Endodermal cell (in vitro differentiated cells): ENCODE measurements around the gene SOCS6. TPM values are rescaled to one million over a fixed set of nuclear protein-coding genes. Genes with fewer than 3 reads are reported as not detected.

Experiments
- DNase-seq: peaks from one replicate; pipeline ENCODE4 v3.0.0-alpha.2; 2017
- H3K27ac ChIP-seq: 2 replicates; pipeline ENCODE4 v1.5.1; 2013; ENCODE audit warnings: mild to moderate bottlenecking, low read depth, low read length, moderate library complexity
- H3K27me3 ChIP-seq: 2 replicates; pipeline ENCODE4 v1.6.1; 2013; ENCODE audit warnings: mild to moderate bottlenecking, low read length, moderate library complexity; ENCODE audit not compliant: insufficient read depth, control insufficient read depth, poor library complexity, severe bottlenecking
- H3K36me3 ChIP-seq: 2 replicates; pipeline ENCODE4 v1.7.0; 2013; ENCODE audit warnings: mild to moderate bottlenecking, low read length, moderate library complexity; ENCODE audit not compliant: control insufficient read depth, insufficient read depth
- H3K4me1 ChIP-seq: one replicate; pipeline ENCODE4 v1.7.0; 2013; ENCODE audit warnings: low read length; ENCODE audit not compliant: control insufficient read depth, insufficient read depth
- H3K4me3 ChIP-seq: 2 replicates; pipeline ENCODE4 v1.5.1; 2013; ENCODE audit warnings: mild to moderate bottlenecking, low read length, moderate library complexity
- H3K9ac ChIP-seq: 2 replicates; pipeline ENCODE4 v1.6.1; 2013; ENCODE audit warnings: mild to moderate bottlenecking, low read length, moderate library complexity; ENCODE audit not compliant: poor library complexity, severe bottlenecking; ENCODE audit errors: extremely low read depth
- H3K9me3 ChIP-seq: 2 replicates; pipeline ENCODE4 v1.6.1; 2013; ENCODE audit warnings: mild to moderate bottlenecking, low read length, moderate library complexity; ENCODE audit not compliant: control insufficient read depth
- H3K27ac Mint-ChIP-seq: 2 replicates; pipeline ENCODE4 v1.8.0; 2020; ENCODE audit warnings: mixed read lengths
- H3K27me3 Mint-ChIP-seq: 2 replicates; pipeline ENCODE4 v1.8.0; 2021; ENCODE audit warnings: mild to moderate bottlenecking, mixed read lengths; ENCODE audit not compliant: insufficient read depth
- H3K36me3 Mint-ChIP-seq: 2 replicates; pipeline ENCODE4 v1.8.0; 2020; ENCODE audit warnings: low read depth, mixed read lengths
- H3K4me1 Mint-ChIP-seq: 2 replicates; pipeline ENCODE4 v1.8.0; 2020; ENCODE audit warnings: mixed read lengths
- H3K4me3 Mint-ChIP-seq: 2 replicates; pipeline ENCODE4 v1.8.0; 2020; ENCODE audit warnings: mild to moderate bottlenecking, moderate library complexity, mixed read lengths
- H3K9me3 Mint-ChIP-seq: 2 replicates; pipeline ENCODE4 v1.8.0; 2020; ENCODE audit warnings: mild to moderate bottlenecking, mixed read lengths
- CTCF ChIP-seq: fragments of 200-600 bp; sonication (generic); conservative IDR thresholded peaks from 2 replicates; pipeline ENCODE4 v1.5.0; 2021; ENCODE audit warnings: antibody characterized with exemption, mild to moderate bottlenecking
- WGBS, 2 experiments: methylation state at CpG; one replicate each; pipeline versions ENCODE4 v1.1.5 to v1.1.7; 2013; ENCODE audit warnings: missing lambda C conversion rate in 2 of 2, mixed read lengths in 1 of 2; ENCODE audit not compliant: insufficient coverage in 1 of 2, insufficient read length in 1 of 2; 5-methylcytosine and 5-hydroxymethylcytosine counted together
- total RNA-seq, 2 donors: library from RNA; stranded (reverse); fragmentation: NEBNext Ultra II Directional in 1 of 2; extraction: Animal tissue kit (Norgen Biotek cat#: 25700) in 1 of 2; gene quantifications; 2 replicates in 1 of 2; 3 replicates in 1 of 2; pipeline ENCODE4 v1.2.1, GENCODE V29; 2021

Gene SOCS6
- total RNA-seq, 2 donors from 2014 or later: 28.2 to 30.0 TPM

GRCh38 chr18:70256184-70256583, 32.7 kb upstream of the SOCS6 start:
- no peak for TF ChIP-seq CTCF
- WGBS, 2 experiments: 81 to 84% methylated on average over 3 to 5 of the region's 5 CpGs
- no peak for DNase-seq
- Histone ChIP-seq H3K9me3 (no peaks in the 10 kb centered on the region), H3K4me3 (no peak overlapping the region), H3K27me3 (no peaks in the 10 kb centered on the region), H3K4me1 (no peaks in the 10 kb centered on the region), H3K36me3 (no peaks in the 10 kb centered on the region), H3K27ac (no peak overlapping the region), H3K9ac (no peak overlapping the region)
- H3K27me3 Mint-ChIP-seq: peaks cover 3% of the 10 kb centered on the region
- no peaks in the 10 kb centered on the region for H3K4me1 Mint-ChIP-seq
- no peak overlapping the region for H3K4me3 Mint-ChIP-seq
- no peak overlapping the region for H3K27ac Mint-ChIP-seq
- H3K36me3 Mint-ChIP-seq: no peaks in the 10 kb centered on the region
- H3K9me3 Mint-ChIP-seq: no peaks in the 10 kb centered on the region

- peaks cover 3% of the 10 kb centered on the region for H3K27me3 Mint-ChIP-seq
- H3K27ac Mint-ChIP-seq: no peak overlapping the region
- no peak for TF ChIP-seq CTCF
- WGBS, 2 experiments: 89 to 93% methylated on average over 2 to 4 of the region's 4 CpGs
- Histone ChIP-seq H3K27me3 (no peaks in the 10 kb centered on the region), H3K36me3 (no peaks in the 10 kb centered on the region), H3K4me1 (no peaks in the 10 kb centered on the region), H3K9me3 (no peaks in the 10 kb centered on the region), H3K27ac (no peak overlapping the region), H3K9ac (no peak overlapping the region), H3K4me3 (no peak overlapping the region)
- no peaks in the 10 kb centered on the region for H3K9me3 Mint-ChIP-seq
- H3K4me1 Mint-ChIP-seq: no peaks in the 10 kb centered on the region
- no peak overlapping the region for H3K4me3 Mint-ChIP-seq
- H3K36me3 Mint-ChIP-seq: no peaks in the 10 kb centered on the region
- no peak for DNase-seq
Measured at GRCh38 chr18:70256994-70257393, 31.9 kb upstream of the SOCS6 start.

GRCh38 chr18:70258243-70258642, 30.6 kb upstream of the SOCS6 start:
- no peak overlapping the region for H3K27ac ChIP-seq
- H3K4me3 ChIP-seq: no peak overlapping the region
- Mint-ChIP-seq H3K27ac (no peak overlapping the region), H3K27me3 (peaks cover 3% of the 10 kb centered on the region), H3K4me1 (no peaks in the 10 kb centered on the region), H3K9me3 (peaks cover 10% of the 10 kb centered on the region), H3K4me3 (no peak overlapping the region), H3K36me3 (no peaks in the 10 kb centered on the region)
- peaks cover 8% of the 10 kb centered on the region for H3K9me3 ChIP-seq
- H3K27me3 ChIP-seq: no peaks in the 10 kb centered on the region
- no peak for DNase-seq
- H3K36me3 ChIP-seq: no peaks in the 10 kb centered on the region
- no peaks in the 10 kb centered on the region for H3K4me1 ChIP-seq
- H3K9ac ChIP-seq: no peak overlapping the region
- TF ChIP-seq CTCF: no peak
